Cardiac fibroblast (primary cell): ENCODE data around the gene DPF3.

Experiments used
- DNase-seq, 2 donors: peaks; one replicate each; pipeline versions ENCODE4 v3.0.0 to v3.0.0-alpha.2; 2010; ENCODE audit warnings: low read depth in 2 of 2
- H3K4me3 ChIP-seq, 2 donors: replicated peaks in 1 of 2; 1 replicate in 1 of 2; 2 replicates in 1 of 2; pipeline ENCODE4 v1.5.1; 2011; ENCODE audit warnings: low read depth in 2 of 2, low read length in 2 of 2, mild to moderate bottlenecking in 2 of 2, moderate library complexity in 1 of 2
- TF ChIP-seq, protein P1 (sequence below): IDR thresholded peaks from one replicate; pipeline ENCODE4 v1.5.1; 2011; ENCODE audit warnings: low read depth, mild to moderate bottlenecking, low read length, inconsistent platforms

The DPF3 gene

DNA sequence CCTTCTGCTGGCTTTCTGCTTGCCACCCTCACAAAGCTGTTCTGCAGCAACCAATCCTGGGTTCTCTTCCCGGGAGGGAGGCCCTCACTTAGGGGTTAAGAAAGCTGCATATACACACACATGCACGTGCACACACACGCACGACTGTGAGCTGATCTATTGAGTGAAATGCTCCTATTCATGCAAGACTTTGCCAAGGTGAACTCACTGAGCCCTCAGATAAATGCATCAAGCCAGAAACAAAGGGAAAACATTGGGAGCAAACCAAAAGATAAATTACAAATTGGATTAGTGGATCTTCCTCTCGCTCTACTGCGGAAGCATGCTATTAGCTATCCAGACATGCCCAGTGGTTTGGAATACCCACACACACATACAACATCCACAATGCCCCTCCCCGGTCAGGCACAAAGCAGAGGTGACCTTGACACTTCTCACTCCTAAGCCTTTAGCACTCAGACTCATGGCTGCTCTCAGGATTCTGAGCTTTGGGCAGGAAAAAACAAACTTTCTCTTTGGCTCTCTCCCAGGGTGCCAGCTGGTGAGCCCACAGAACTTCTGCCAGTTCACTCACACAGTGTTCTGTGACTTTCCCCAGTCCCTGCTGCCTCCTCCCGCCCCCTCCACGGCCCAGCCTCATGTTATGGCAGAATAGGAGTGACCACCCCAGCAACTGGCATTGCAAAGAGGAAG lies 320.0 kb downstream of the DPF3 start:
- no peak overlapping the region for H3K4me3 ChIP-seq

More for the DNA sequence above, 320.0 kb downstream of the DPF3 start:
- DNase-seq, result no peak
- TF ChIP-seq, protein P1, sequence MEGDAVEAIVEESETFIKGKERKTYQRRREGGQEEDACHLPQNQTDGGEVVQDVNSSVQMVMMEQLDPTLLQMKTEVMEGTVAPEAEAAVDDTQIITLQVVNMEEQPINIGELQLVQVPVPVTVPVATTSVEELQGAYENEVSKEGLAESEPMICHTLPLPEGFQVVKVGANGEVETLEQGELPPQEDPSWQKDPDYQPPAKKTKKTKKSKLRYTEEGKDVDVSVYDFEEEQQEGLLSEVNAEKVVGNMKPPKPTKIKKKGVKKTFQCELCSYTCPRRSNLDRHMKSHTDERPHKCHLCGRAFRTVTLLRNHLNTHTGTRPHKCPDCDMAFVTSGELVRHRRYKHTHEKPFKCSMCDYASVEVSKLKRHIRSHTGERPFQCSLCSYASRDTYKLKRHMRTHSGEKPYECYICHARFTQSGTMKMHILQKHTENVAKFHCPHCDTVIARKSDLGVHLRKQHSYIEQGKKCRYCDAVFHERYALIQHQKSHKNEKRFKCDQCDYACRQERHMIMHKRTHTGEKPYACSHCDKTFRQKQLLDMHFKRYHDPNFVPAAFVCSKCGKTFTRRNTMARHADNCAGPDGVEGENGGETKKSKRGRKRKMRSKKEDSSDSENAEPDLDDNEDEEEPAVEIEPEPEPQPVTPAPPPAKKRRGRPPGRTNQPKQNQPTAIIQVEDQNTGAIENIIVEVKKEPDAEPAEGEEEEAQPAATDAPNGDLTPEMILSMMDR, result no peak
